ENCODE measurements around the gene PNPLA3. TPM values are rescaled to one million over a fixed set of nuclear protein-coding genes. Genes with fewer than 3 reads are reported as not detected.

The PNPLA3 gene
- total RNA-seq, 1 experiment from 2014 or later, result 17.5 TPM

DNA sequence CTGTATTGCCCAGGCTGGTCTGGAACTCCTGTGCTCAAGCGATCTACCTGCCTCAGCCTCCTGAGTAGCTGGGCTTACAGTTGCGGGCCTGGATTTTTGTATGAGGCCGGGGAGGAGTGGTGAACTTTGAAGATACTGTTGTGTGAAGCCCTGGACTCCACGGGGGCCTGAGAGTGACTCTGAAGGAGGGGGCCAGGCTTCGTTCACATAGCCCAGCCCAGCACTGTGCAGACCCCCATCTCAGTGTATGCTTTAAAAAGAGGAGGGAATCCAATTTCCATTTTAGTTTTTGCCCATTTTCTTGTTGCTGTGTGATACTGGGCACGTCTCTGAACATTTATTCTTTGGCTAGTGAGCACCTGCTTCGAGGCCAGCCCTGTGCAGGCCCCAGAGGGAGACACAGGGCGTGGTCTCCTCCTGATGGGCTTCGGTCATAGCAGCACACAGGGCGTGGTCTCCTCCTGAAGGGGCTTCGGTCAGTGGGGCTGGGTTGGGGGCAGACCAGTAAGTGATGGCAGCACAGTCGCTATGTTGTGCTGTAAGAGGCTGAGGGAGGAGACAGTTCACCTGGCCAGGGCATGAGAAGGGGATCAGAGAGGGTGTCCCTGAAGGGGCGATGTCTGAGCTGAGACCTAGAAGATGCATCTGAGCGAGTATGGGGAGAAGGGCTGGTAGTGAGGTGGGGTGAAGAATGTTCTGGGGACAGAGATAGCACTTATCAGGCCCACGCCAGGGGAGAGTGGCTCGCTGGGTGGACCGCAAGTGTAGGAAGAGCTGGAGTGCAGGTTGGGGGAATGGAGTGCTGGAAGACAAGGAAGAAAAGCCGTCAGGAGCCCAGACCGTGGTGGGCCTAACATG is 45.6 kb downstream of the PNPLA3 start:
- Histone ChIP-seq H3K27me3 (ENCODE audit: insufficient read depth, low read length) (no peaks in the 10 kb centered on the region), H4K20me1 (ENCODE audit: control insufficient read depth, insufficient read depth, insufficient read length) (no peaks in the 10 kb centered on the region)
- WGBS (ENCODE audit: extremely low coverage, insufficient read length, low lambda C conversion rate), result no CpG with 5 or more reads among the region's 19 CpGs

More for the DNA sequence above, 45.6 kb downstream of the PNPLA3 start:
- Histone ChIP-seq H2BK12ac (ENCODE audit: insufficient read length, low read depth, low read length) (no peak overlapping the region), H2AFZ (ENCODE audit: low read length) (no peak overlapping the region), H3T11ph (ENCODE audit: low read length) (no peak overlapping the region), H4K8ac (replicated peaks; ENCODE audit: insufficient read length, low read depth, low read length) (no peak overlapping the region), H3K9ac (ENCODE audit: extremely low read depth, insufficient read length, low read length) (no peak overlapping the region), H3K4ac (ENCODE audit: low read depth, low read length) (no peak overlapping the region), H3K4me2 (ENCODE audit: insufficient read depth, insufficient read length, low read length) (no peak overlapping the region), H3K79me1 (ENCODE audit: insufficient read depth, low read depth, low read length, poor library complexity, severe bottlenecking) (no peaks in the 10 kb centered on the region), H4K91ac (ENCODE audit: insufficient read length, low read depth, low read length) (no peak overlapping the region), H3K14ac (ENCODE audit: insufficient read depth, low read length) (no peak overlapping the region), H3K27ac (ENCODE audit: insufficient read length, low read depth, low read length) (no peak overlapping the region), H3K9me3 (ENCODE audit: control insufficient read depth, low read depth, low read length) (no peaks in the 10 kb centered on the region), H2BK20ac (ENCODE audit: low read depth, low read length, poor library complexity, severe bottlenecking) (no peak overlapping the region), H2BK120ac (ENCODE audit: low read depth, low read length, poor library complexity, severe bottlenecking) (no peak overlapping the region), H3K18ac (ENCODE audit: insufficient read length, low read depth, low read length) (no peak overlapping the region), H3K23ac (ENCODE audit: insufficient read length, low read depth, low read length) (no peak overlapping the region), H3K23me2 (ENCODE audit: insufficient read length, low read depth, low read length, poor library complexity, severe bottlenecking) (no peaks in the 10 kb centered on the region), H2BK5ac (ENCODE audit: insufficient read length, low read length) (no peak overlapping the region), H3K56ac (ENCODE audit: insufficient read length, low read depth, low read length) (no peak overlapping the region), H4K5ac (ENCODE audit: insufficient read length, low read depth, low read length) (no peak overlapping the region), H2BK15ac (ENCODE audit: low read depth, low read length) (no peak overlapping the region), H3K4me1 (ENCODE audit: insufficient read depth, low read length) (no peaks in the 10 kb centered on the region), H2AK5ac (ENCODE audit: insufficient read length, low read length) (no peak overlapping the region), H3K79me2 (ENCODE audit: insufficient read depth, low read length) (no peaks in the 10 kb centered on the region)
- no peaks in the 10 kb centered on the region for H3K4me1 Mint-ChIP-seq
- TF ChIP-seq, protein P1, sequence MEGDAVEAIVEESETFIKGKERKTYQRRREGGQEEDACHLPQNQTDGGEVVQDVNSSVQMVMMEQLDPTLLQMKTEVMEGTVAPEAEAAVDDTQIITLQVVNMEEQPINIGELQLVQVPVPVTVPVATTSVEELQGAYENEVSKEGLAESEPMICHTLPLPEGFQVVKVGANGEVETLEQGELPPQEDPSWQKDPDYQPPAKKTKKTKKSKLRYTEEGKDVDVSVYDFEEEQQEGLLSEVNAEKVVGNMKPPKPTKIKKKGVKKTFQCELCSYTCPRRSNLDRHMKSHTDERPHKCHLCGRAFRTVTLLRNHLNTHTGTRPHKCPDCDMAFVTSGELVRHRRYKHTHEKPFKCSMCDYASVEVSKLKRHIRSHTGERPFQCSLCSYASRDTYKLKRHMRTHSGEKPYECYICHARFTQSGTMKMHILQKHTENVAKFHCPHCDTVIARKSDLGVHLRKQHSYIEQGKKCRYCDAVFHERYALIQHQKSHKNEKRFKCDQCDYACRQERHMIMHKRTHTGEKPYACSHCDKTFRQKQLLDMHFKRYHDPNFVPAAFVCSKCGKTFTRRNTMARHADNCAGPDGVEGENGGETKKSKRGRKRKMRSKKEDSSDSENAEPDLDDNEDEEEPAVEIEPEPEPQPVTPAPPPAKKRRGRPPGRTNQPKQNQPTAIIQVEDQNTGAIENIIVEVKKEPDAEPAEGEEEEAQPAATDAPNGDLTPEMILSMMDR (conservative IDR thresholded peaks at IDR 0.05), result no peak
- H3K36me3 Mint-ChIP-seq (ENCODE audit: insufficient read depth in 1 of 3, low read depth in 3 of 3), result peaks cover 32 to 85% (median 70%) of the 10 kb centered on the region in 3 experiments; a peak in 6 of 7 replicates
- no peak for DNase-seq
- no peak overlapping the region for H3K27ac Mint-ChIP-seq
- H3K9me3 Mint-ChIP-seq, result no peaks in the 10 kb centered on the region
- H3K27me3 Mint-ChIP-seq (ENCODE audit: low read depth), result no peaks in the 10 kb centered on the region
- no peak overlapping the region for H3K4me3 Mint-ChIP-seq
